NCI-H524 (cell line): Measurements from ENCODE around the gene U2AF2.

Source experiments
- DNase-seq, 2 experiments: peaks; one replicate each; lab custom pipeline; 2025; lab: John Stamatoyannopoulos, UW

The U2AF2 gene

DNA sequence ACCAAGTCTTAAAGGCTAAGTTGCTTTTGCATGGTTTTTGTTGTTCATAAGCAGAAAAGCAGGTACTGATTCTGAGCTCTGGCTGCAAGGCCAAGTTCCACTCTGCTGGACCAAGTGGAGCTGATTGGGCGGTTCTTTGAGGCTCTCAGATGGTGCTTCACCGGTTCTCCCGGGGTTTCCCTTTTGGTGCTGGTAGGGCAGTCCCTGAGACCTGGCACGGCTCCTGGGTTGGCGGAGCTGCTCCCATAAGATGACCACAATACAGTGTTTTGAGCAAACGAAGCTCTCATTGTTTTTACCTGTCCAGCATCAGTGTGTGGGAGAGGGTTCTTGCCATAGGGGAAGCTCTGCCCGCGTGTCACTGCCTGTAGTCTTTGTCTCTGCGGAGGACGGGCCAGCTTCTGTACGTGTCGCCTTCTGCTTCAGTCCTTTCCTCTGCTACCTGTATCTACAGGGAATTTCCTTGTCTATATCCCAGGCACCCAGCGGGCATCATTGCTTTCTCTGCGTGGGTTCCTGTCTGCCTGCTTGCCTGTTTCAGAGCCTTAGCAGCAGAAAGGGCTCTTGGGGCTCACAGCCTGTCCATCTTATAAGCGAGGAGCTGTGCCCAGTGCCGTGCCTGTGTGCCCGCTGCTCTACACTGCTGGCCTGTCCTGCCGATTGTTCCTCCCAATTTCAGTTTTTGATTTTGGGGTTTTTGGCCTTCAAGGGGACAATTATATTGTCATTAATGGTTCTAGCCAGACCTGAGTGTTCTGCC lies 2.3 kb downstream of the U2AF2 start:
- DNase-seq = no peak

DNA sequence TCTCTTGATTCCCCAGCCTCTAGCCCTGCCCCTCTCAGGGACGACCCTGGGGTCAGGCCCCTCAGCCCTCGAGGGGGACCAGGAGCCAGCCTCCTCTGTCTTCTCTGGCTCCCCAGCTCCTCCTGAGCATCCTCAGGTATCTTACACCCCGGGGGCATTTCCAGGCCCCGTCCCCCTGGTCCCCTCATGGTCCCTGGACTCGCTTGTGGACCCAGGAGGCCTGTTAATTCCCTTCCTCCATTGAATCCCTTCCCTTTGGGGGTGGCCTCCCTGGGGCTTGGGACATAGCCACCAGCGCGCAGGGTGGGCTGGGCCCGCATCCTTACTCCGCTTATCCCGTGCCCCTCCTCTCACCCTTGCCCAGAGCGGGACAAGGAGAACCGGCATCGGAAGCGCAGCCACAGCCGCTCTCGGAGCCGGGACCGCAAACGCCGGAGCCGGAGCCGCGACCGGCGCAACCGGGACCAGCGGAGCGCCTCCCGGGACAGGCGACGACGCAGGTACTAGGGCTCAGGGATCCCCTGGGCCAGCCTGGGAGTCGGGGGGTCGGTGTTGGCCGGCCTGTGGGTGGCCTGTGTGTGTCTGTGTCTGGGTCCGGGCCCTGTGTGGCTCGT lies 4.1 kb downstream of the U2AF2 start:
- no peak for DNase-seq

DNA sequence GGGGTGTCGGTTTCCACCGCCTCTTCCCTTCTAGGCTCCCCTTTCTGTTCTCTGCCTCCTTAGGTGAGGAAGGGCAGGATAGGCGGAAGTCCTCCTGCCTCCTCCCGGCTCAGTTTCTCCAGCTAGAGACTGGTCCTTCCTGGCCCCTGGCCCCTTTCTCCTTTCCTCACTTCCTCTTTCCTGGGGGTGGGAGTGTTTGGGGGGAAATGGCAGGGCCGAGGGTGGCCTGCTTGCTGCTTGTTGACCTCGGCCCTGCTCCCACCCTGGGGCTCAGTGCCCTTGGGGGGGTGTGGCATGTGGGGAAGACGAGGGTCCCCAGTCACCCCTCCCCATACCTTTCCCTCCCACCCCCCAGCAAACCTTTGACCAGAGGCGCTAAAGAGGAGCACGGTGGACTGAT lies 5.0 kb downstream of the U2AF2 start:
- no peak for DNase-seq

DNA sequence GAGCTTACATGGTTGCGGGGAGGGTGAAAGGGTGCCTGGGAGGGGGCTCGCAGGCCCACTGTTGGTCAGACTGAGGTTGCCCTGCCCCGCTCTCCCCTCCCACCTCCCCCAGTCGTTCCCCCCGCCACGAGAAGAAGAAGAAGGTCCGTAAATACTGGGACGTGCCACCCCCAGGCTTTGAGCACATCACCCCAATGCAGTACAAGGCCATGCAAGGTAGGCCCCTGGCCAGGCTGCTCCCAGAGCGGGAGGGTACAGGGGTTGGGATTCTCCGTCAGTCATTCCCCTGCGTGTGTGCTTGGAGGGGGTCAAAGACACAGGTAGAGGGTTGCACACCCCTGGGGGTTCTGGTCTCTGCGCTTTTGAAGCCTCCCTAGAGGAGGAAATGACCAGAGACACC lies 5.6 kb downstream of the U2AF2 start:
- DNase-seq = no peak

DNA sequence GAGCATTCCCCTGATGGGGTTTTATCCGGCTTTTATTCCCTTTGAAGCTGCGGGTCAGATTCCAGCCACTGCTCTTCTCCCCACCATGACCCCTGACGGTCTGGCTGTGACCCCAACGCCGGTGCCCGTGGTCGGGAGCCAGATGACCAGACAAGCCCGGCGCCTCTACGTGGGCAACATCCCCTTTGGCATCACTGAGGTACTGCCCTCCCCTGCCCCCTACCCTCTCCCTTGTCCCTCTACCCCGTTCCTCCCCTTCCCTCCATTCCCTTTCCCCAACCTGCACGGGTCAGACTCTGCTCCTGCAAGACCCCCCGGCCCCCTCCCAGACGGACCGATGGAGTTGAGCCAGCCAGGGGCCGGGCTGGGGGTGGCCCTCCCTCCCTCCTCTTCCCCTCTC lies 6.2 kb downstream of the U2AF2 start:
- DNase-seq = no peak

DNA sequence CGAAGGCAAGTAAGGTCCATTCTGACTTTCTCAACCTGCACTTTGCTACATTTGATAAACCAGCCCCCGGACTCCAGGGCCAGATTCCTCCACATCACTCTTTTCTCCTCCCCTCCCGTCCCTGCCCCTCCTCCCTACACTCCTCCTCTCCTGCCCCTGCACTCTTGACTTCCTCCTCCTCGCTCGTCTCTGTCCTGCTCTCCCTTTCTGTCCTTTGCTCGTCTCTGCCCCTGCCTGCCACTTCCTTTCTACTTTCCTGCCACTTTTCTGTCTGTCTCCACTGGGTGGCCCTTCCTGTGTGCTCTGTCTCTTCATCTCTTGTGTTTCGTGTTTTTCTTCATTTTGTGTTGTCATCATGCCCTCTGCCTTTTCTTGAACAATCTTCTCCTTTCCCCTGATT lies 7.0 kb downstream of the U2AF2 start:
- no peak for DNase-seq

DNA sequence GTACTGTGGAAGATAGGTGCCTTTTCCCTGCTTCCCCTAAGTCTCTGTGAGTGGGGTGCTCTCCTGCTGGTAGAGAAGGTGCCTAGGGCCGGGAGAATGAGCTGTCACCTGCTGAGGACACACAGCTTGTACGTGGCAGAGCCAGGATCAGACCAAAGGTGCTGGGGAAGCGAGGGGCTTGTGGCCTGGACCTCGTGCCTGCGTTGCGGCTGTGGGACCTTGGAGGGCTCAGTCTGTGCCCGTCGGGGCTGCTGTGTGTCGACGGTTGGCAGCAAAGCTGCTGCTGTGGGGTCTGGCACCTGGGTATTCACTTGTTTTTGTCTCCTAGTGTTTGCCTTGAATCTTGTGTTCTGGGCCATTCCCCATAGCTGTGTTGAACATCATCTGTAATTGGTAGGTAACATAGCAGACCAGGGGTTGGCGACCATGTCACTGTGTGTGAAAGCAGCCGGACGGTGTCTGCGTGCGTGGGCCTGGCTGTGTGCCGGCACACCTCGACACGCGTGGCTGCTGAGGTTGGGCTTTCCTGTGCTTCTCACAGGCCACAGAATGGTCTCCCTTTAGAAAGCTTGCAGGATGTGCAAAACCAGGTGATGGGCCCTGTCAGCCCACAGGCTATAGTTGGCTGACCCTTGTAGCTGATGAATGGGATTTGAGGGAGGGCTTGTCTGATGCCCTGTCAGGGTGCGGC lies 9.2 kb downstream of the U2AF2 start:
- no peak for DNase-seq

DNA sequence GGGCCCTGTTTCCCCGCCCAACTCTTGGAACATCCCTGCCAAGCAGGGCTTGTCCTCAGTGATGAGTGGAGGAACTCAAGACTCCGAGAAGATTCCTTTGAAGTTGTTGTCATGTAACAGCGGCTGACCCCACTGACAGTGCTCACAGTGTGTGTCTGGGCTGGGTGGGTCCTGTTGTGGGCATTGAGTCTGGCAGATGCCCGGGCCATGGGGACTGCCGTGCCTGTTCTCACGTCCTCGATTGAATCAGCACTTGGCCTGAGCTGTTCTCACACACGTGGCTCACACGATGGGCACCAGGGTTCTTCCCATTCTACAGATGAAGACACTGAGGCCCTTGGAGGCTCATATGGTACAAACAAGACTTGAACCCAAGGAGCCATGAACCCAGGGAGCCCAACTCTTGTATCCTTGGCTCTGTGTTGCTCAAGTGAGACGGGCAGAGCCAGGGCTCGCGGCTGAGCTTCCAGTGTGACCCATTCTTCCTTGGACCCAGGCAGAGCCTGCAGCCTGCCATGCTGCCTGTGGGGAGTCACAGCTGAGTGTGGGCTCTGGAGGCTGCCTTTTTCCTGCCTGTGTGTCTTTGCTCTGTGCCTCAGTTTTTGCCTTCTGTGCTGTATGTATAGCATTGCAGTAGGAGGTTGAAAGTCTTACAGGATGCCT lies 11.6 kb downstream of the U2AF2 start:
- DNase-seq = no peak

DNA sequence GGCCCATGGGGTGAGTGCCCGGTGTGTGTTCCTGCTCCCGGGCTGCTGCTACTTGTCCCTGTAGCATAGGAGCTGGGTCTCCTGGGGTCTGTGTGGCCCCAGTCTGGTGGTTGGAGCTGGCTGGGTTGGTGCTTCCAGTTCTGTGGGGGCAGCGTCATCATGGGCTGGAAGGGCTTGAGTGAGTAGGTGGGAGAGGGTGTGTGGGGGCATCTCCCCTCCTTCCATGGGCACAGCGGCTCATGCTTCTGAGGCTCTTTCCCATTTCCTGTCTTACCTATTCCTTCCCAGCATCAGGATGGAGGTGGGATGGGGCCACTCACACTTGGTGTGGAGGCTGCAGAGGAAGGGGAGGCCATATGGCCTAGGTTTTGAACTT lies 12.2 kb downstream of the U2AF2 start:
- DNase-seq = no peak

DNA sequence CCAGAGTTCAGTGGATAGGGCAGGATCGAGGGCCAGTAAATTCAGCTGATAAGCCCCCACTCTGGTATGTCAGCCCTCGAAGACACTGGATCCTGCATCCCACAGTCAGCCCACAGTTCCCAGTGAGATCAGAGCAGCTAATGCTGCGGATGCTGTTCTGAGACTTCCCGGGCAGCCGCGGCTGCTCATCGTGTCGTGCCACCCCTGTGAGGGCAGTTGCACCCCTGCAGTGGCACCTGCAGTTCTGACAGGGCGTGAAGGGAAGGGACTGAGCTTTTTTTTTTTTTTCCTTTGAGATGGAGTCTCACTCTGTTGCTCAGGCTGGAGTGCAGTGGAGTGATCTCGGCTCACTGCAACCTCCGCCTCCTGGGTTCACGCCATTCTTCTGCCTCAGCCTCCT lies 12.7 kb downstream of the U2AF2 start:
- DNase-seq = no peak

DNA sequence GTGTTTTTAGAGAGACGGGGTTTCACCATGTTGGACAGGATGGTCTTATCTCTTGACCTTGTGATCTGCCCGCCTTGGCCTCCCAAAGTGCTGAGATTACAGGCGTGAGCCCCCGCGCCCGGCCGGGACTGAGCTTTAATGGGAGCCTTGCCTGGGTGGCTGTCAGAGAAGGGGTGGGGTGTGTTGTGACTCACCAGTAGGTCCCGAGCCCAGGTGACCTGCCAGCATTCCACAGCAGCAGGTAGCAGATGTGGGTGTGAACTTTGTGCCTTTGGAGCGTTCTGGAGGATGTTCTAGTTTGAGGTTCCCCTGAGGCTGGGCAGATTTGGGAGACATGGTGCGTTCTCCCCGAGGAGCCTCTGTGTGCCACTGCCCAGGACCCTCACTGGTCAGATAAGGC lies 13.1 kb downstream of the U2AF2 start:
- no peak for DNase-seq

DNA sequence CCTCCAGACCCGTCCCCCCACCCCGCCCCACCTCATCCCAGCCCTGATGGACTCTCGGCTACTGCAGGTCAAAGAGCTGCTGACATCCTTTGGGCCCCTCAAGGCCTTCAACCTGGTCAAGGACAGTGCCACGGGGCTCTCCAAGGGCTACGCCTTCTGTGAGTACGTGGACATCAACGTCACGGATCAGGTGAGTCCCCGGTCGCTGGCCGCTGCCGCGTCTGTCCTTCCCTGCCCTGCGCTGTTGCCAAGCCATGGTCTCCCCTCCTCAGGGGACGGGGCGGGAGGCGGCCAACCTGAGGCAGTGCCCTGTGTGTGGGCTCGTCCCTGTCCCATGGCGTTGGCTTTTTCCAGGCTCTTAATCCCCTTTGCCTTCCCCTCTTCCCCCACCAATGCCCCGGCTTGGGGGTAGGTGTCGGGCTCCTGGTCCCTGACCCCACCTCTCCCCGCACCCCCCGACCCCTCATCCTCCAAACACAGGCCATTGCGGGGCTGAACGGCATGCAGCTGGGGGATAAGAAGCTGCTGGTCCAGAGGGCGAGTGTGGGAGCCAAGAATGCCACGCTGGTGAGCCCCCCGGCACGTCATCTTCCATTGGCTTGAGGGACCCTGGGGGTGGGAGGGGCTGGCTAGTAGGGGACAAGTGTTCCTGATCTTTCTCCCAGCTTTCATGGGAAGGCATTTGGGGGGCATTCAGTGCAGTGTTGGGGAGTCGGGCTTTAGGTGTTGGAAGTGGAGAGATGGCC lies 13.9 kb downstream of the U2AF2 start:
- DNase-seq = no peak

DNA sequence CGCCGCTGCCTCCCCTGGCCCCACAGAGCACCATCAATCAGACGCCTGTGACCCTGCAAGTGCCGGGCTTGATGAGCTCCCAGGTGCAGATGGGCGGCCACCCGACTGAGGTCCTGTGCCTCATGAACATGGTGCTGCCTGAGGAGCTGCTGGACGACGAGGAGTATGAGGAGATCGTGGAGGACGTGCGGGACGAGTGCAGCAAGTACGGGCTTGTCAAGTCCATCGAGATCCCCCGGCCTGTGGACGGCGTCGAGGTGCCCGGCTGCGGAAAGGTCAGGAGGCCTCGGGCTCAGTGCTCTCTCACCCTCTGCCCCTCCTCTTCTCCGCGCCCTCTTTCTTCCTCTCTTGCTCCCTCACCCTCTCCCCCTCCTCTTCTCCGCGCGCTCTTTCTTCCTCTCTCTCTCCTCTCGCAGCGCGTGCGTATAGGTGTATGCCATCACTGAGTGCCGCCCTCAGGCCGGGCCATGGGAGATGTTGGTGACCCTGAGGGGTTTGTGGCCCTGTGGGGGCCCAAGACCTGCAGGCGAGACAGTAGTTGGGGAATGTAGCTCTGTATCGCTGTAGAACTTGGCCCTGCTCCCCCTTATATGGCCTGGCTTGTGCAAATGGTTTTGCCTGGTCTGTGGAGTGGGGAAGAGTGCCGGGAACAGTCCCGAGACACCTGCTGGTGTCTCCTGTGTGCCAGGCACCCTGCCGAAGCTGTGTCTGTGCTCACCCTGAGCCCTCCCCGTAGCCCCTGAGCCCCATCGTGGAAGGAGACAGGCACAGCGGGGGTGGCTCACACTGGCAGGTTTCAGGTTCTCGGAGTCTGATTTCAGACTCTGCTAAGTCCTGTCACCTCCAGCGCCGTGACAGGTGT lies 14.8 kb downstream of the U2AF2 start:
- no peak for DNase-seq

DNA sequence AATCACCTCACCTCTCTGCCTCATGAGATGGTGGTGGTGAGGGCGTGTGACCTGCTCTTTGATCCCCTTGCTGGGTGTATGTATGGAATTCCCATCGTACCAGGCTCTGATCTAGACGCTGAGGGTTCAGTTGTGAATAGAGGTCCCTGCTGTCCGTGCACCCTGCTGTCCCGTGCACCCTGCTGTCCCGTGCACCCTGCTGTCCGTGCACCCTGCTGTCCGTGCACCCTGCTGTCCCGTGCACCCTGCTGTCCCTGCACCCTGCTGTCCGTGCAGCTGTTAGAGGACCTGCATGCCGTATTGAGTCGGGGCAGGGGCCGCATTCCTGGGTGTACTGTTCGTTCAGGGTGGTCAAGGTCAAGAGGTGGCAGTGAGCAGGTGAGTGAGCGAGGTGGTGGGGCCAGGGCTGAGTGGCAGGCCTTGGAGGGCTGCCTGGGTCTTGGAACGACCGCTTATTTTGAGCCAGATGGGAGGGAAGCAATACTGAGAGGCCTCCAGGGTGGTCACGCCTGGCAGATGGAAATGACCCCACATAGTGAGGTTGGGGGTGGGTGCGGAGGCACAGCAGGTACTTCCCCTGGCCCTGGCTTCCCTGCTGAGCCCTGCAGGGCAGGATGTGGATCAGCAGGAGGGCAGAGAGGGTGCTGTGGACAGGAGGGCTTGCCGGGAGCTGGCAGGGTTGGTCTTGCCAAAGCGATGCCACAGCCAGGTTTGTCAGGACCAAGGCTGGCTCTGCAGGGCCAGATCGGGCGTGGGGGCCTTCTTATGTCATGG lies 15.6 kb downstream of the U2AF2 start:
- no peak for DNase-seq

DNA sequence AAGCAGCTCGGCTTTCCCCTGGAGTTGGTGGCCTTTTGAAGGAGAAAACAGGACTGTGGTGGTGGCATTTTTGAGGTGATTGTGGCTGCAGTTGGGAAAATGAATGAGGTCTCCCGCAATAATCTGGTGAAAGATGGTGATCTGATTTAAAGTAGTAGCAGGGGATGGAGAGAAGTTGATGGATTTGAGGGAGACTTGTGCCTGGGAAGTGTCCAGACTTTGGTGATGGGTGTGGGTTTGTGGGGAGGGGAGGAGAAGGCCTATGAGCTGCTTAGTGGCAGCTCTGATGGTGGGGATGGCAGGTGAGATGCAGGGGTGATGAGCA lies 16.2 kb downstream of the U2AF2 start:
- no peak for DNase-seq

DNA sequence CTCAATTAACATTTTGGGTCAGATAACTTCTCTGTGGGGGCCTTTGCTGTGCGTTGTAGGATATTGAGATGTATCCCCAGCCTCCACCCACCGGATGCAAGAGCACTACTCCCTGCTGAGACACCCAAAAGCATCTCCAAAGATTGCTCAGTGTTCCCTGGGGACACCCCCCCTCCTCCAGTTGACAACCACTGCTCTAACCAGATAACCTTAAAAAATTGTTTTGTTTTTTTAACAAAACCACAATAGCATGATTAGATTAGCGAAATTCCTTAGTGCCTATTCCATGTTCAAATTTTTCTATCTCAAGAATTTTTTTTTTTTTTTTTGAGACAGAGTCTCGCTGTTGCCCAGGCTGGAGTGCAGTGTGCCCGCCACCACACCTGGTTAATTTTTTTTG lies 17.6 kb downstream of the U2AF2 start:
- DNase-seq = no peak

DNA sequence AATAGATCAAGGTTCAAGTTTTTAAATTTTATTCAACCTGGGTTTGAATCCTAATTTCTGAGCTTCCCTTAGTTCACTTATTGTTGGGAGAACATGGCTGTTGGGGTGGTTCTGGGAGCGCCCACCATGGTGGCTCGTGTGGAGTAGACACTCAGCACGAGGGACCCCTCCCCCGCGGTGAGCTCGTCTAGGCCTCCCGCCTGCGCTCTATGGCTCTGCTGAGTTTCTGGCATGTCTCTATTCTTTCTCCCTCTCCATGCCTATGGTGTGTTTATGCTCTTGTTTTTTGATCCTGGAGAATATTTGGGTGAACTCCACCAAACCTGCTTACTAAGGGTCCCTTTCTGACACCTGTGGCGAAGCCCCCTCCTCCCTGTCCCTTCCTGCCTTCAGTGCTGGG lies 18.6 kb downstream of the U2AF2 start:
- DNase-seq = no peak

DNA sequence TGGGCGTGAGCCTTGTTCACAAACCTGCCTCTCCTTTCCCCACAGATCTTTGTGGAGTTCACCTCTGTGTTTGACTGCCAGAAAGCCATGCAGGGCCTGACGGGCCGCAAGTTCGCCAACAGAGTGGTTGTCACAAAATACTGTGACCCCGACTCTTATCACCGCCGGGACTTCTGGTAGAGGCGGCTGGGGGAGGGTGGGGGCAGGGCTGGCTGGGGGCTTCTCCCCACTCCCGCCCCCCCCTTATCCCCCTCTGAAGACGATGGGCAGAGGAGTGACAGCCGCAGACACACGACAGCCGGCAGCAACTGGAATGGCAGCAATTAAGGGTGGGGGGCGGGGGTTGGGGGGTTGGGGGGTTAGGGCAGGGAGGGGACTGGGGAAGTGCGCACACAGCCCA lies 19.1 kb downstream of the U2AF2 start:
- no peak for DNase-seq

DNA sequence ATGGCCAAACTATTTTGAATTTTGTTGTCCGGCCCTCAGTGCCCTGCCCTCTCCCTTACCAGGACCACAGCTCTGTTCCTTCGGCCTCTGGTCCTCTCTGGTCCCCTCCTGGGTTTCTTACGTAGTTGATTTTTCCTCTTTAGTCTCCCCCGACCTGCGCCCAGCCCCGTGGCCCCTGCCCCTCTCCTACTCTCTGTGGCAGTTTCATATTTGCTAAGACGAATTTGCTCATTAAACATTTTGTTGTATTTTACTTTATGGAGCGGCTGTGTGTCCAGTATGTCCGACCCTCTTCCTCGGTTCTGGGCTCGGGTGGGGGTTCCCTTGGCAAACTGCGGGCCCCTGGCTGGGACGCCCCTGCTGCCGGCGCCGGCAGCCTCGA lies 19.6 kb downstream of the U2AF2 start:
- no peak for DNase-seq

DNA sequence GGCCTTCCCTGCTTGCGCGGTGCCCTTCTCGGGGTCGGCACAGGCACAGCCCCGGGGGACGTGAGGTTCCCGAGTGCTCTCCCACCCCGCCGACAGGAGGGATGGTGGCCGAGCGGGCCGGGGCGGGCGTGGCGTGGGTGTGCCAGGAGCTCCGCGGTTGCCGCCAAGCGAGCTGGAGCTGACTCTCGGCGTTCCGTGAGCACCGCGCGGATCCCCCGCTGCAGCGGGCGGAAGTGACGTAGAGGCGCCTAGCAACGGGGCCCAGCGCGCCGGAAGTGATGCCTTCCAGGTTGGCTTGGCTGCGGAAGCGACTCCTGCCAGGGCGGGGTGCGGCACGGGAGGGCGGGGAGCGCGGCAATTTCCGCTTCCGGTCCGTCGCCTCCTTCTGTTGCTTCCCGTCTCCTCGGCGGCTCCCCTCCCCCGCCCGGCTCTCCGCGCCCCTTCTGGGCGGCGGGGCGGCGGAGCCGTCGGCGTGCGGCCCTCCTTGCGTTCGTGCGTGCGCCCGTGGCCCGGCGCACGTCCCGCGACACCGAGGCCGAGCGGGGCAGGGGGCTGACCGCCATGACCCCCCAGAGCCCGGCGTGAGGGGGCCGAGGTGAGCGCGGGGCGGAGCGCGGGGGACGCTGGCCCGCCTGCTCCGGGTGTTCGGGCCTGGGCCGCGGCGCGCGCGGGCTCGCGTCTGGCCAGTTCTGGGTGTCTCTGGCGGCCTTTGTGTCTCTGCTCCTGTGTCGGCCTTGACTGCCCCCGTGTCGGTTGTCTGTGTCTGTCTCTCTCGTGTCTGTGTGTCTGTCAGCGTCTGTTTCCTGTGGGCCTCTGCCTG lies 20.2 kb downstream of the U2AF2 start, which contains the start of gene EPN1:
Gene EPN1, plus strand, starts transcription at position 386 of the 820 bp plus-strand sequence. CDS start 3,402 bp downstream, outside the sequence.
- DNase-seq = peak; percentile 94 to 97
